Measurements from ENCODE around the gene USH2A.

- TF ChIP-seq, protein P1, sequence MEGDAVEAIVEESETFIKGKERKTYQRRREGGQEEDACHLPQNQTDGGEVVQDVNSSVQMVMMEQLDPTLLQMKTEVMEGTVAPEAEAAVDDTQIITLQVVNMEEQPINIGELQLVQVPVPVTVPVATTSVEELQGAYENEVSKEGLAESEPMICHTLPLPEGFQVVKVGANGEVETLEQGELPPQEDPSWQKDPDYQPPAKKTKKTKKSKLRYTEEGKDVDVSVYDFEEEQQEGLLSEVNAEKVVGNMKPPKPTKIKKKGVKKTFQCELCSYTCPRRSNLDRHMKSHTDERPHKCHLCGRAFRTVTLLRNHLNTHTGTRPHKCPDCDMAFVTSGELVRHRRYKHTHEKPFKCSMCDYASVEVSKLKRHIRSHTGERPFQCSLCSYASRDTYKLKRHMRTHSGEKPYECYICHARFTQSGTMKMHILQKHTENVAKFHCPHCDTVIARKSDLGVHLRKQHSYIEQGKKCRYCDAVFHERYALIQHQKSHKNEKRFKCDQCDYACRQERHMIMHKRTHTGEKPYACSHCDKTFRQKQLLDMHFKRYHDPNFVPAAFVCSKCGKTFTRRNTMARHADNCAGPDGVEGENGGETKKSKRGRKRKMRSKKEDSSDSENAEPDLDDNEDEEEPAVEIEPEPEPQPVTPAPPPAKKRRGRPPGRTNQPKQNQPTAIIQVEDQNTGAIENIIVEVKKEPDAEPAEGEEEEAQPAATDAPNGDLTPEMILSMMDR (IDR thresholded peaks at IDR 0.05): no peak
- TF ChIP-seq EP300 (IDR thresholded peaks at IDR 0.05) (no peak), POLR2A (IDR thresholded peaks at IDR 0.05) (no peak), POLR2AphosphoS5 (IDR thresholded peaks at IDR 0.05) (no peak)
Measured at GRCh38 chr1:216044538-216044937, 378.7 kb downstream of the USH2A start.
